ENCODE measurements around the gene TRIM40.

The TRIM40 gene

DNA sequence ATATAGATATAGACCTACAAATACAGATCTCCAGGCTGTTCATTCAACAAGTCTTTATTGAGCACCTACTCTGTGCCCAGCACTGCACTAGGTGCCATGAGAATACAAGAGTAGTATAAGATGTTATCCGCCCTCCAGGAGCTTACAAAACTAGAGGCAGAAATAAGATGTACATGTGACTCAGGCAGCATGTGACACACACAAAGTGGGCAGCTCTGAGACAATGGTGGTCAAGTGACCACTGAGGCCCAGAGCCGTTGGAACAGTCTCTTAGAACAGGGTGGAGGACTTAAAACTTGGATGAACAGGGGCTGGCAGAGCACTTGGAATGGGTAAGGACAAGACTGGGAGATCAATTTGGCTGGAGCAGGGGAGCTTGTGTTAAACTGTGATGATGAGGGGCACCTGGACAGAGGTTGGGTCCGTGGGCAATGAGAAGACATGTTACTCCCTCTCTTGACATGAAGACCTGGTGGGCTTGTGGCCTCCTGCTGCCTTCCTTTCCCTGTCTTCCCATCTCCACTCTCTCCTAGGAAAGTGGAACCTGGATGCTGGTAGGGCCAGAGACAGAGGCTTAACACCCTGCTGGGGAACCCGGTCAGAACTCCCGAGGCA lies 48.6 kb downstream of the TRIM40 start:
- no peak for DNase-seq (ENCODE audit: low read depth)
- in situ Hi-C loops (cut with HindIII; ENCODE audit: low sequenced_read_pairs): no loop called here
- TF ChIP-seq, protein P1, sequence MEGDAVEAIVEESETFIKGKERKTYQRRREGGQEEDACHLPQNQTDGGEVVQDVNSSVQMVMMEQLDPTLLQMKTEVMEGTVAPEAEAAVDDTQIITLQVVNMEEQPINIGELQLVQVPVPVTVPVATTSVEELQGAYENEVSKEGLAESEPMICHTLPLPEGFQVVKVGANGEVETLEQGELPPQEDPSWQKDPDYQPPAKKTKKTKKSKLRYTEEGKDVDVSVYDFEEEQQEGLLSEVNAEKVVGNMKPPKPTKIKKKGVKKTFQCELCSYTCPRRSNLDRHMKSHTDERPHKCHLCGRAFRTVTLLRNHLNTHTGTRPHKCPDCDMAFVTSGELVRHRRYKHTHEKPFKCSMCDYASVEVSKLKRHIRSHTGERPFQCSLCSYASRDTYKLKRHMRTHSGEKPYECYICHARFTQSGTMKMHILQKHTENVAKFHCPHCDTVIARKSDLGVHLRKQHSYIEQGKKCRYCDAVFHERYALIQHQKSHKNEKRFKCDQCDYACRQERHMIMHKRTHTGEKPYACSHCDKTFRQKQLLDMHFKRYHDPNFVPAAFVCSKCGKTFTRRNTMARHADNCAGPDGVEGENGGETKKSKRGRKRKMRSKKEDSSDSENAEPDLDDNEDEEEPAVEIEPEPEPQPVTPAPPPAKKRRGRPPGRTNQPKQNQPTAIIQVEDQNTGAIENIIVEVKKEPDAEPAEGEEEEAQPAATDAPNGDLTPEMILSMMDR (IDR thresholded peaks at IDR 0.05; ENCODE audit: low read depth, low read length, missing control alignments): no peak
- H3K4me3 ChIP-seq (ENCODE audit: low read depth, low read length): no peak overlapping the region

DNA sequence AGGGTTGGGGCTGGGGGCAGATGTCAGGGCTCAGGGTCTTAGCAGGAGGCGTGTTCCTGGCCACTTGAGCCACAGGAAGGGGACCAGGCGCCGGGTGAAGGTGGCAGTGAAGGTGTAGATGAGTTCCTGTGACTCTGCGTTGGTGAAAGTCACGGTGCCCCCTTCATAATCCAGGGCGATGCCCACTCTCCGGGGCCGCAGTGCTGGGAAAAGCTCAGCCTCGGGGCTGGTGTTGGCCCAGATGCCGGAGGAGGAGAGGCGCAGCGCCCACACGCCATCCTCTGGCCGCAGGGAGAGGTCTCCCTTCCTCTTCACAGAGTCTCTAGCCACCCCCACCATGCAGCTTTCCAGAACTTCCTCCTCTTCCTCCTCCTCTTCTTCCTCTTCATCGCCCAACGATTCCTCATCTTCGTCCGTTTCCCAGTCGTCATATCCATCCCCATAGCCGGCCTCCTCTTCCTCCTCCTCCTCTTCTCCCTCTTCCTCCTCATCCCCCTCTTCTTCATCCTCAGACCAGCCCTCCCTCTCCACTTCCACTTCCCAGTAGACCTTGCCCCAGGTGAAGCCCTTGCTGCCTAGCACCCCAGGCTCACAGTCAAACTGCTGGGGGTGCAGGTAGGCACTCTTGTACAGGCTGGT lies 50.0 kb downstream of the TRIM40 start:
- TF ChIP-seq, protein P1 (IDR thresholded peaks at IDR 0.05; ENCODE audit: low read depth, low read length, missing control alignments): no peak
- H3K4me3 ChIP-seq (ENCODE audit: low read depth, low read length): no peak overlapping the region
- no peak for DNase-seq (ENCODE audit: low read depth)
- in situ Hi-C loops (cut with HindIII; ENCODE audit: low sequenced_read_pairs): no loop called here

DNA sequence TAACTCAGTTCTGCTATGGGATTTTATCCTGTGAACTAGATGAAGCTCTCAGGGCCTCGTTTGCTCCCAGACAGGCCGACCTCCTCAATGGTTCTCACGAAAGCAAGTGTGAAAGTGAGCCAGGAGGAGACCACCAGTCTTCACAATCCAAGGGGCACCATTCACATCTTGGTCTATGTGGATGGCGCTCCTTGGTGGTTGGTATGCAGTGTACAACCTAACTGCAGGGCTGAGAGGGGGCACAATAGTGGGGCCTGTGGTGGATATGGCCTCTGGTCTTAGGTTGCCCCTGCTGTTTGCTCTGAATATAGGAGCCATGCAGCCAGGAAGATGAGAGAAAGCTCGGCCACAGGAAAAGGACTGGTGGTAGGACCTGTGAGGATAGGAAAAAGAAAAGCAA lies 52.6 kb downstream of the TRIM40 start:
- TF ChIP-seq, protein P1 (IDR thresholded peaks at IDR 0.05; ENCODE audit: low read depth, low read length, missing control alignments): no peak
- no peak overlapping the region for H3K4me3 ChIP-seq (ENCODE audit: low read depth, low read length)
- in situ Hi-C loops (cut with HindIII; ENCODE audit: low sequenced_read_pairs): no loop called here
- no peak for DNase-seq (ENCODE audit: low read depth)

DNA sequence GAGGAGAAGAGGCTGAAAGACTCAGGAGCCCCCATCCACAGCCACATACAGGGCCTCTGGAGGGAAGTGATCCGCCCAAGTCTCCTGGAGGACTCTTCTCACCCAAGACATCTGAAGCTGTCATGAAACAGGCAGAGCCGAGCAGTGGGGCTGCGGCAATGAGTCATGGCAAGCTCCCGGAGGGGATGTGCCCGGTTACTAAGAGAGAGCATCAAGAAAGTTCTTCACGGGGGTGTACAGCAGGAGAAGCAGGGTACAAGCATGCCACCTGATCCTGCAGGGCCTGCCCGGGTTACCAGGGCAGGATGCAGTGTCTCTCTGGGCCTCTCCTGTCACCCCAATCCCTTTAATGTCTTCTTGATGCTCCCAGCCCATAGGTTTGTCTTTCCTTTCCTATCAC lies 56.1 kb downstream of the TRIM40 start:
- TF ChIP-seq, protein P1 (IDR thresholded peaks at IDR 0.05; ENCODE audit: low read depth, low read length, missing control alignments): no peak
- in situ Hi-C loops (cut with HindIII; ENCODE audit: low sequenced_read_pairs): no loop called here

DNA sequence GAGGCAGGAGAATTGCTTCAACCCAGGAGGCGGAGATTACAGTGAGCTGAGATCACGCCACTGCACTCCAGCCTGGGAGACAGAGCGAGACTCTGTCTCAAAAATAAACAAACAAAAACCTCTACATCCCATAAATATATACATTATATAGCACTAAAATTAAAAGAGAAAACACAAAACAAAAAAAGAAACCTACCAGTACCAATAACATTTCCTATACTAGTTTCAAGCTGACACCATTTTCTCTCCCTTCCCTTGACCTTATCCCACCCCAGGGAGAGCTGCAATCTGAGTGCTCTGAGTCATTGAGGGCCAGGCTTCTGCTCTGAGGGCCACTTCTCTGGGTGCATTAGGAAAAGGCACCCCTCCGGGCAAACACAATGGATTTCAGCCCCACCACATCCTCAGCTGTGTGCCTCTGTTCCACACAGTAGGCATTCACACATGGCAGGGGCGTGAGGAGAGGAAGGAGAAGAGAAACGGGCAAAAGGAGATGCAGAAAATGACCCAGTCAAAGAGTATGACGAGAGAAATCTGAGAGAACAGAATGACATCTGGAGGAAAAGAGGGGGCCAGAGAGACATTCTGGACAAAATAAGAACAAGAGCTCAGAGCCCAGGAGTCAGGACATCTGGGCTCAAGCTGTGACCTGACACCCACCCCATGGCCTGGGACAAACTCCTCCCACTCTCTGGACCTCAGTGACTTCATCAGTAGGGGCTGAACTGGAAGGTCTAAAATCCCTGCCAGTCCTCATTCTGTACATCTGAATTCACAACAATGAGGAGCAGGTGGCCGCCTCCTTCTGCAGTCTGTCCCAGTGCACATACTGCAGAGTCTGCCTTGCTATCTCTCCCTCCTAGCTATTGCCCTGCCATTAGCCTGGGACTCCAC lies 59.1 kb downstream of the TRIM40 start:
- in situ Hi-C loops (cut with HindIII; ENCODE audit: low sequenced_read_pairs): no loop called here
- DNase-seq (ENCODE audit: low read depth): no peak
- TF ChIP-seq, protein P1 (IDR thresholded peaks at IDR 0.05; ENCODE audit: low read depth, low read length, missing control alignments): no peak
- H3K4me3 ChIP-seq (ENCODE audit: low read depth, low read length): no peak overlapping the region

More for the DNA sequence above, 56.1 kb downstream of the TRIM40 start:
- H3K4me3 ChIP-seq (ENCODE audit: low read depth, low read length): no peak overlapping the region
- no peak for DNase-seq (ENCODE audit: low read depth)

DNA sequence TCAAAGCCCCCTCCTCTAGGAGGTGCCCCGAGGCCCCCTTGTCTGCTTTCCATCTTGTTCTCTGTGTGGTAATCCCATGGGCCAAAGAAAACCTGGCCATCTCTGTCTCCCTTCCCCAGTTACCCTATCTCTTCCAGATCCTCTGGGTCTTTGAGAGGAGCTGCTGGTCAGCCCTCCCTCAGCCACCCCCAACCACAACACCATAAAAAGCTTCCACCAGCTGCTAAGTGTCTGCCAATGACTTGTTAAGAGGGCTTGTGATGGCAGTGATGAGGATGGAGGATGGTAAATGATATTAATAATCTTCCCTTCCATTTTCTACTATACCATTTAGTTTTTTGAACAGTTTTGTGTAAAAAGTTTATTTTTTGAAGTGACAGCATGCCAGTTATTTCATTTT lies 60.0 kb downstream of the TRIM40 start:
- in situ Hi-C loops (cut with HindIII; ENCODE audit: low sequenced_read_pairs): no loop called here
- TF ChIP-seq, protein P1 (IDR thresholded peaks at IDR 0.05; ENCODE audit: low read depth, low read length, missing control alignments): no peak
- H3K4me3 ChIP-seq (ENCODE audit: low read depth, low read length): no peak overlapping the region
- no peak for DNase-seq (ENCODE audit: low read depth)
